Activated T-cell treated with anti-CD3 and anti-CD28 coated beads, Interleukin-2, amount 50 U/mL, for 24 hours (primary cell): ENCODE results near the gene TENM3.

Experiments
- DNase-seq: peaks from one replicate; pipeline ENCODE4 v3.0.0-alpha.2; 2020
- H3K27ac Mint-ChIP-seq: 2 replicates; pipeline ENCODE4 v1.8.0; 2020; ENCODE audit warnings: mild to moderate bottlenecking, mixed read lengths
- H3K27me3 Mint-ChIP-seq: 2 replicates; pipeline ENCODE4 v1.8.0; 2020; ENCODE audit warnings: mixed read lengths
- H3K36me3 Mint-ChIP-seq: 2 replicates; pipeline ENCODE4 v1.8.0; 2020; ENCODE audit warnings: low read depth, mixed read lengths
- H3K4me1 Mint-ChIP-seq: 2 replicates; pipeline ENCODE4 v1.8.0; 2020; ENCODE audit warnings: low read depth, mixed read lengths
- H3K4me3 Mint-ChIP-seq: 2 replicates; pipeline ENCODE4 v1.8.0; 2020; ENCODE audit warnings: mild to moderate bottlenecking, moderate library complexity, mixed read lengths
- H3K9me3 Mint-ChIP-seq: 2 replicates; pipeline ENCODE4 v1.8.0; 2020; ENCODE audit warnings: mixed read lengths

Gene TENM3

GRCh38 chr4:182845618-182846017 lies 602.4 kb downstream of the TENM3 start:
- Mint-ChIP-seq H3K9me3 (no peaks in the 10 kb centered on the region), H3K36me3 (no peaks in the 10 kb centered on the region), H3K27me3 (peaks cover 4% of the 10 kb centered on the region), H3K4me1 (no peaks in the 10 kb centered on the region), H3K27ac (no peak overlapping the region), H3K4me3 (no peak overlapping the region)
- no peak for DNase-seq

GRCh38 chr4:182846036-182846435 lies 602.8 kb downstream of the TENM3 start:
- Mint-ChIP-seq H3K4me1 (no peaks in the 10 kb centered on the region), H3K27ac (no peak overlapping the region), H3K9me3 (no peaks in the 10 kb centered on the region), H3K27me3 (peaks cover 4% of the 10 kb centered on the region), H3K36me3 (no peaks in the 10 kb centered on the region), H3K4me3 (no peak overlapping the region)
- DNase-seq, result no peak

- no peak for DNase-seq
- H3K36me3 Mint-ChIP-seq, result no peaks in the 10 kb centered on the region
- H3K9me3 Mint-ChIP-seq, result peaks cover 2% of the 10 kb centered on the region
- no peak overlapping the region for H3K4me3 Mint-ChIP-seq
- H3K4me1 Mint-ChIP-seq, result no peaks in the 10 kb centered on the region
- H3K27me3 Mint-ChIP-seq, result peaks cover 4% of the 10 kb centered on the region
- no peak overlapping the region for H3K27ac Mint-ChIP-seq
Measured at GRCh38 chr4:182847576-182848450, 604.6 kb downstream of the TENM3 start.

- H3K27me3 Mint-ChIP-seq, result peaks cover 4% of the 10 kb centered on the region
- DNase-seq, result no peak
- H3K27ac Mint-ChIP-seq, result no peak overlapping the region
- H3K9me3 Mint-ChIP-seq, result peaks cover 6% of the 10 kb centered on the region
- no peak overlapping the region for H3K4me3 Mint-ChIP-seq
- no peaks in the 10 kb centered on the region for H3K36me3 Mint-ChIP-seq
- no peaks in the 10 kb centered on the region for H3K4me1 Mint-ChIP-seq
Measured at GRCh38 chr4:182848685-182849084, 605.5 kb downstream of the TENM3 start.
